ENCODE measurements around the gene CYSTM1. TPM values are rescaled to one million over a fixed set of nuclear protein-coding genes. Genes with fewer than 3 reads are reported as not detected.

The CYSTM1 gene
- total RNA-seq, 4 donors from 2014 or later = 304 to 593 (median 336) TPM

GRCh38 chr5:140261403-140262171 lies 86.6 kb downstream of the CYSTM1 start:
- ATAC-seq (peak; percentile 97 to 98), DNase-seq (peak; percentile 85 to 89)
- peak overlapping the region; percentile 86 to 95 (median 89) for H3K27ac ChIP-seq
- no peaks in the 10 kb centered on the region for H3K36me3 ChIP-seq
- intact Hi-C loops (cut with DNase I; ENCODE audit: low total_unique reads) = loop anchor here (1.0 to 2.0 kb wide), 2 partner anchors 15 to 31 kb away; no protein-coding TSS in a partner anchor
- peak overlapping the region; percentile 21 to 32 (median 28) for H3K4me3 ChIP-seq
- in situ Hi-C loops (cut with MboI; ENCODE audit: low sequenced_read_pairs in 4 of 4) = no loop called here
- H3K27me3 ChIP-seq = no peaks in the 10 kb centered on the region
- H3K4me1 ChIP-seq = peaks cover 31 to 60% of the 10 kb centered on the region in 2 donors
- H3K9me3 ChIP-seq = no peaks in the 10 kb centered on the region
- no peak for TF ChIP-seq CTCF (IDR thresholded peaks at IDR 0.05 in 4 of 5, conservative IDR thresholded peaks at IDR 0.05 in 1 of 5)
- peak in 1 of 2 donors; percentile 6 for TF ChIP-seq POLR2A (IDR thresholded peaks at IDR 0.05)

DNA sequence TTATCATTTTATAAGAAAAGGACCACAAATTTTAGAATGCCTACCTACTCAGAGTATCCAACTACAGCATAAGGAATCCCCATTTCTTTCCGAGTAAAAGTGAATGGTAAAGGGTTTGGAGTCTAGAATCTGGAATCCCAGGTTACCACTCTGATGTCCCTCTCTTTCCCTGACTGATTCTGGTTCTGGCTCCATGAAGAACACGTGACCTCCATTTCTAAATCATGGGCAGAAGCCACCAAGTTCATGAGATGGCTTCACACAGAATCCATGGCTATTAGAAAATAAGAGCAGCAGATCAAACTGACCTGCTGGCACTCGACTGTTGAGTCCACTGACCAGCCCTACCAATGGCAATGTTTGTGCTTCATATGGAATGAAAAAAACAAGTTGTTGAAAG lies 87.2 kb downstream of the CYSTM1 start:
- ATAC-seq (no peak), DNase-seq (no peak)
- intact Hi-C loops (cut with DNase I; ENCODE audit: low total_unique reads) (loop anchor here (2.0 kb wide), 1 partner anchor 31 kb away; no protein-coding TSS in a partner anchor), in situ Hi-C loops (cut with MboI; ENCODE audit: low sequenced_read_pairs in 4 of 4) (no loop called here)
- Histone ChIP-seq H3K36me3 (no peaks in the 10 kb centered on the region), H3K4me1 (peaks cover 37 to 60% of the 10 kb centered on the region in 2 donors), H3K27me3 (no peaks in the 10 kb centered on the region), H3K9me3 (no peaks in the 10 kb centered on the region), H3K4me3 (no peak overlapping the region), H3K27ac (peak overlapping the region; percentile 86 to 95 (median 89))
- TF ChIP-seq CTCF (IDR thresholded peaks at IDR 0.05 in 4 of 5, conservative IDR thresholded peaks at IDR 0.05 in 1 of 5) (no peak), POLR2A (IDR thresholded peaks at IDR 0.05) (no peak)

DNA sequence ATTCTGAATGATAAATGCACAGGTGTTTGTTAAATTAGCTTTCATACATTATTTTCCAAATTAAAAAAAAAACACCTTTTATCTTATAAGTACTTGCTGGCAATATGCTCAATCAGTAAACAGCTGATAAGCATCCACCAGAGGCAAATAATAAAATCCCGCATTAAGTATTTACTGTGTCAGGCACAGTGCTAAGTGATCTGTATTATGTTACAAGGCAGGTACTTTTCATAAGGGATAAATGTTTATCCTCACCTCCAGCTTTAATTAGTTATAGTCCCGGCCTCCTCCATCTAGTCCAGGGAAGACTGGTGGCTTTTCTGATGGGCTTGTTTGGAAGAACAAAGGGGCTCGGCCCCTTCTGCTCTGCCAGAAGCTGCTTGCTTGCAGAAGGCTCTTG lies 87.9 kb downstream of the CYSTM1 start:
- Histone ChIP-seq H3K9me3 (no peaks in the 10 kb centered on the region), H3K36me3 (no peaks in the 10 kb centered on the region), H3K4me3 (no peak overlapping the region), H3K27me3 (no peaks in the 10 kb centered on the region), H3K4me1 (peaks cover 43 to 63% of the 10 kb centered on the region in 2 donors), H3K27ac (peak overlapping the region; percentile 86 to 95 (median 89))
- ATAC-seq (no peak), DNase-seq (no peak)
- TF ChIP-seq CTCF (IDR thresholded peaks at IDR 0.05 in 4 of 5, conservative IDR thresholded peaks at IDR 0.05 in 1 of 5) (no peak), POLR2A (IDR thresholded peaks at IDR 0.05) (no peak)
- in situ Hi-C loops (cut with MboI; ENCODE audit: low sequenced_read_pairs in 4 of 4) = no loop called here
- intact Hi-C loops (cut with DNase I; ENCODE audit: low total_unique reads) = loop anchor here (2.0 kb wide), 1 partner anchor 30 kb away; no protein-coding TSS in a partner anchor

DNA sequence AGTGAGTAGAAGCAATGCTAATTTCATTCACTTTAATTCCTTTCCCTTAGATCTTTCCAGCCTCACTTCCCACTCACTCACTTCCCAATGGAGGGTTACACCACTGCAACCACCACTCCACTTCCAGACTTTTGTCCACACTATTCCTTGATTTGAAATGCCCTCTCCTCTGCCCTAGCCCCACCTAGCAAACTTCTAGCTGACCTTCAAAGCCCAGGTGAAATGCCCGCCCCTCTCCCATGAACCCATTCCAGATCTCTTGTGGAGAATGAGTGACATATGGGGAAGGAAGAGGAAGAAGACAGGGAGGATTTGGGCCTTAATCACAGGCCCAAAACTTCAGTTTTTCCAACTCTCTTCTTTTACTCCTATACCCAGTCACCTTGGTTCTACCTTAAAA lies 90.9 kb downstream of the CYSTM1 start:
- intact Hi-C loops (cut with DNase I; ENCODE audit: low total_unique reads) (loop anchor here (2.0 kb wide), 1 partner anchor 19 kb away; no protein-coding TSS in a partner anchor), in situ Hi-C loops (cut with MboI; ENCODE audit: low sequenced_read_pairs in 4 of 4) (no loop called here)
- H3K27me3 ChIP-seq = no peaks in the 10 kb centered on the region
- ATAC-seq = no peak
- no peaks in the 10 kb centered on the region for H3K36me3 ChIP-seq
- H3K9me3 ChIP-seq = no peaks in the 10 kb centered on the region
- DNase-seq = no peak
- peak overlapping the region in 3 of 4 donors; percentile 7 to 74 (median 69) for H3K27ac ChIP-seq
- H3K4me1 ChIP-seq = peaks cover 37 to 52% of the 10 kb centered on the region in 2 donors
- TF ChIP-seq CTCF (IDR thresholded peaks at IDR 0.05 in 4 of 5, conservative IDR thresholded peaks at IDR 0.05 in 1 of 5) (no peak), POLR2A (IDR thresholded peaks at IDR 0.05) (no peak)
- no peak overlapping the region for H3K4me3 ChIP-seq
